DMS79 (cell line): Measurements from ENCODE around the gene MIEF2.

ENCODE experiments used
- DNase-seq: peaks from one replicate; lab custom pipeline; 2025; lab: John Stamatoyannopoulos, UW

Gene MIEF2

GRCh38 chr17:18235743-18236256, 24.7 kb upstream of the MIEF2 start:
- DNase-seq = no peak

- DNase-seq = no peak
Measured at GRCh38 chr17:18236494-18236893, 24.0 kb upstream of the MIEF2 start.

- no peak for DNase-seq
Measured at GRCh38 chr17:18237461-18237860, 23.0 kb upstream of the MIEF2 start.

GRCh38 chr17:18238299-18238698, 22.2 kb upstream of the MIEF2 start:
- DNase-seq = no peak

- DNase-seq = no peak
Measured at GRCh38 chr17:18240449-18240848, 20.0 kb upstream of the MIEF2 start.

- no peak for DNase-seq
Measured at GRCh38 chr17:18241229-18241871, 19.1 kb upstream of the MIEF2 start.

GRCh38 chr17:18245038-18245776, 15.3 kb upstream of the MIEF2 start:
- no peak for DNase-seq

- DNase-seq = no peak
Measured at GRCh38 chr17:18246109-18246725, 14.2 kb upstream of the MIEF2 start.

GRCh38 chr17:18246880-18247612, 13.4 kb upstream of the MIEF2 start:
- DNase-seq = peak; percentile 41

- DNase-seq = no peak
Measured at GRCh38 chr17:18247613-18248001, 12.9 kb upstream of the MIEF2 start.

- peak; percentile 8 for DNase-seq
Measured at GRCh38 chr17:18248300-18248731, 12.1 kb upstream of the MIEF2 start.

- no peak for DNase-seq
Measured at GRCh38 chr17:18248811-18249210, 11.7 kb upstream of the MIEF2 start.

GRCh38 chr17:18250259-18250658, 10.2 kb upstream of the MIEF2 start:
- no peak for DNase-seq

GRCh38 chr17:18250708-18251107, 9.8 kb upstream of the MIEF2 start:
- DNase-seq = no peak

- DNase-seq = no peak
Measured at GRCh38 chr17:18251204-18251603, 9.3 kb upstream of the MIEF2 start.

GRCh38 chr17:18252160-18252559, 8.3 kb upstream of the MIEF2 start:
- DNase-seq = no peak

GRCh38 chr17:18253187-18253884, 7.1 kb upstream of the MIEF2 start:
- DNase-seq = no peak

GRCh38 chr17:18253947-18254821, 6.3 kb upstream of the MIEF2 start:
- no peak for DNase-seq

- no peak for DNase-seq
Measured at GRCh38 chr17:18254888-18255649, 5.4 kb upstream of the MIEF2 start.

GRCh38 chr17:18256351-18256750, 4.1 kb upstream of the MIEF2 start:
- no peak for DNase-seq
